Neural crest cell (in vitro differentiated cells): ENCODE data around the gene GFAP. TPM values are rescaled to one million over a fixed set of nuclear protein-coding genes. Genes with fewer than 3 reads are reported as not detected.

Source experiments
- DNase-seq: peaks from one replicate; pipeline ENCODE4 v3.0.0; 2021; ENCODE audit warnings: low read depth, mixed read lengths, low spot score
- H3K27ac Mint-ChIP-seq: one replicate; pipeline ENCODE4 v1.8.0; 2021; ENCODE audit warnings: mild to moderate bottlenecking, mixed read lengths; ENCODE audit not compliant: unreplicated experiment
- H3K27me3 Mint-ChIP-seq: 2 replicates; pipeline ENCODE4 v1.8.0; 2021; ENCODE audit warnings: low read depth, mild to moderate bottlenecking, mixed read lengths
- H3K36me3 Mint-ChIP-seq: 2 replicates; pipeline ENCODE4 v1.8.0; 2021; ENCODE audit warnings: low read depth, mild to moderate bottlenecking, mixed read lengths
- H3K4me1 Mint-ChIP-seq: 2 replicates; pipeline ENCODE4 v1.8.0; 2021; ENCODE audit warnings: mixed read lengths
- H3K4me3 Mint-ChIP-seq: one replicate; pipeline ENCODE4 v1.8.0; 2021; ENCODE audit warnings: mild to moderate bottlenecking, mixed read lengths
- H3K9me3 Mint-ChIP-seq: 2 replicates; pipeline ENCODE4 v1.8.0; 2021; ENCODE audit warnings: mixed read lengths
- CTCF ChIP-seq: fragments of 200-600 bp; sonication (generic); conservative IDR thresholded peaks from 2 replicates; pipeline ENCODE4 v1.5.0; 2021; ENCODE audit warnings: antibody characterized with exemption, mild to moderate bottlenecking
- microRNA-seq: library from miRNA; unstranded; fragments of <30 nt; microRNA quantifications from one replicate; pipeline ENCODE4, GENCODE V29; 2020
- total RNA-seq: library from RNA; stranded (reverse); gene quantifications from 2 replicates; pipeline ENCODE4 v1.2.1, GENCODE V29; 2021

GFAP gene
- total RNA-seq, 1 donor from 2014 or later = not detected

GRCh38 chr17:44863061-44863918, 52.0 kb downstream of the GFAP start:
- no peak for TF ChIP-seq CTCF
- Mint-ChIP-seq H3K36me3 (peaks cover 10% of the 10 kb centered on the region), H3K9me3 (no peaks in the 10 kb centered on the region), H3K27me3 (no peaks in the 10 kb centered on the region), H3K4me1 (no peaks in the 10 kb centered on the region), H3K27ac (no peak overlapping the region), H3K4me3 (no peak overlapping the region)
- no peak for DNase-seq

GRCh38 chr17:44862278-44862914, 52.9 kb downstream of the GFAP start:
- Mint-ChIP-seq H3K4me1 (no peaks in the 10 kb centered on the region), H3K36me3 (peaks cover 10% of the 10 kb centered on the region), H3K27ac (no peak overlapping the region), H3K4me3 (no peak overlapping the region), H3K27me3 (no peaks in the 10 kb centered on the region), H3K9me3 (no peaks in the 10 kb centered on the region)
- TF ChIP-seq CTCF = no peak
- DNase-seq = no peak

GRCh38 chr17:44859701-44860100, 55.6 kb downstream of the GFAP start:
- H3K4me1 Mint-ChIP-seq = no peaks in the 10 kb centered on the region
- H3K27me3 Mint-ChIP-seq = no peaks in the 10 kb centered on the region
- DNase-seq = no peak
- no peak overlapping the region for H3K27ac Mint-ChIP-seq
- H3K9me3 Mint-ChIP-seq = no peaks in the 10 kb centered on the region
- no peak for TF ChIP-seq CTCF
- no peak overlapping the region for H3K4me3 Mint-ChIP-seq
- H3K36me3 Mint-ChIP-seq = peaks cover 18% of the 10 kb centered on the region

- no peak overlapping the region for H3K4me3 Mint-ChIP-seq
- peaks cover 23% of the 10 kb centered on the region for H3K36me3 Mint-ChIP-seq
Observed at GRCh38 chr17:44854192-44854591, 61.1 kb downstream of the GFAP start.

More at GRCh38 chr17:44854192-44854591, 61.1 kb downstream of the GFAP start:
- Mint-ChIP-seq H3K9me3 (no peaks in the 10 kb centered on the region), H3K27ac (no peak overlapping the region), H3K27me3 (no peaks in the 10 kb centered on the region), H3K4me1 (no peaks in the 10 kb centered on the region)
- no peak for DNase-seq
- no peak for TF ChIP-seq CTCF

Small RNA genes within 50 kb of the gene (microRNA-seq; reads per million reads assigned to microRNA genes)
- 39.7 reads per million, percentile 46 among the genes with 10 or more reads in this experiment for gene MIR6783

Other genes starting within 250 kb of the GFAP start
- 29.0 and 32.8 TPM in 2 replicates for gene CCDC43, start 225.7 kb downstream of the GFAP start, total RNA-seq
- gene DBF4B, start 206.8 kb downstream of the GFAP start, total RNA-seq = 50.2 and 51.1 TPM in 2 replicates
- 5.2 and 6.0 TPM in 2 replicates for gene ADAM11, start 156.5 kb downstream of the GFAP start, total RNA-seq
- 143 and 145 TPM in 2 replicates for gene GJC1, start 85.2 kb downstream of the GFAP start, total RNA-seq
- gene HIGD1B, start 67.6 kb downstream of the GFAP start, total RNA-seq = not detected in 2 replicates
- 192 and 196 TPM in 2 replicates for gene EFTUD2, start 16.1 kb downstream of the GFAP start, total RNA-seq
- gene KIF18B, start 32.3 kb upstream of the GFAP start, total RNA-seq = 87.3 and 93.1 TPM in 2 replicates
- gene C1QL1, start 52.8 kb upstream of the GFAP start, total RNA-seq = 7.1 and 7.7 TPM in 2 replicates
- gene DCAKD, start 136.1 kb upstream of the GFAP start, total RNA-seq = 89.6 and 91.8 TPM in 2 replicates
- gene NMT1, start 145.8 kb upstream of the GFAP start, total RNA-seq = 116 and 118 TPM in 2 replicates
- 34.2 and 36.5 TPM in 2 replicates for gene PLCD3, start 217.0 kb upstream of the GFAP start, total RNA-seq
- 5.4 and 5.5 TPM in 2 replicates for gene ACBD4, start 220.2 kb upstream of the GFAP start, total RNA-seq
- gene HEXIM1, start 233.0 kb upstream of the GFAP start, total RNA-seq = 28.9 and 29.5 TPM in 2 replicates
- gene HEXIM2, start 246.4 kb upstream of the GFAP start, total RNA-seq = 9.5 and 10.4 TPM in 2 replicates